MM.1S (cell line): ENCODE data around the gene SLC26A11.

Experiments
- CTCF ChIP-seq: fragments of 300-600 bp; sonication (generic); IDR thresholded peaks from 2 replicates; pipeline ENCODE4 v1.5.1; 2016; ENCODE audit warnings: antibody characterized with exemption, low read length, mixed read lengths
- EZH2 ChIP-seq: fragments of 300-600 bp; sonication (generic); optimal IDR thresholded peaks from 2 replicates; pipeline ENCODE3; 2017; ENCODE audit warnings: low read depth, mild to moderate bottlenecking, antibody characterized with exemption, low read length, mixed read lengths

GRCh38 chr17:80223142-80223815 lies 3.1 kb downstream of the SLC26A11 start:
- TF ChIP-seq EZH2 (no peak), CTCF (no peak)
